ENCODE results near the gene NAV2. TPM values are rescaled to one million over a fixed set of nuclear protein-coding genes. Genes with fewer than 3 reads are reported as not detected.
"Not testable (repeated sequence)": the region's sequence is repeated elsewhere in the genome, so short reads cannot be mapped to it uniquely, and the experiment has no call there.

The NAV2 gene
- total and polyA plus RNA-seq, 2 donors (not counting 1 experiment from before 2014, with no cell fraction given): 8.1 to 14.0 TPM

- H3K9ac ChIP-seq (ENCODE audit: insufficient read depth, low read length): no peak overlapping the region
- H3K4me2 ChIP-seq (ENCODE audit: extremely low read depth, insufficient read depth, low read length): no peak overlapping the region
- no peak overlapping the region for H3K4me3 ChIP-seq (replicated peaks in 1 of 4; ENCODE audit: control extremely low read depth in 1 of 4, insufficient read depth in 1 of 4, low read depth in 3 of 4, low read length in 4 of 4)
- peaks cover 16% of the 10 kb centered on the region for H3K36me3 ChIP-seq (ENCODE audit: control insufficient read depth, insufficient read depth, low read length)
- no peaks in the 10 kb centered on the region for H3K27me3 ChIP-seq (ENCODE audit: control insufficient read depth, insufficient read depth, low read length)
- H3K79me2 ChIP-seq (ENCODE audit: control insufficient read depth, insufficient read depth, low read length): no peaks in the 10 kb centered on the region
- H3K4me1 ChIP-seq (ENCODE audit: control insufficient read depth, extremely low read depth, insufficient read depth, low read length): no peaks in the 10 kb centered on the region
- H4K20me1 ChIP-seq (ENCODE audit: control insufficient read depth, extremely low read depth, insufficient read depth, low read length): no peaks in the 10 kb centered on the region
- TF ChIP-seq, protein P1, sequence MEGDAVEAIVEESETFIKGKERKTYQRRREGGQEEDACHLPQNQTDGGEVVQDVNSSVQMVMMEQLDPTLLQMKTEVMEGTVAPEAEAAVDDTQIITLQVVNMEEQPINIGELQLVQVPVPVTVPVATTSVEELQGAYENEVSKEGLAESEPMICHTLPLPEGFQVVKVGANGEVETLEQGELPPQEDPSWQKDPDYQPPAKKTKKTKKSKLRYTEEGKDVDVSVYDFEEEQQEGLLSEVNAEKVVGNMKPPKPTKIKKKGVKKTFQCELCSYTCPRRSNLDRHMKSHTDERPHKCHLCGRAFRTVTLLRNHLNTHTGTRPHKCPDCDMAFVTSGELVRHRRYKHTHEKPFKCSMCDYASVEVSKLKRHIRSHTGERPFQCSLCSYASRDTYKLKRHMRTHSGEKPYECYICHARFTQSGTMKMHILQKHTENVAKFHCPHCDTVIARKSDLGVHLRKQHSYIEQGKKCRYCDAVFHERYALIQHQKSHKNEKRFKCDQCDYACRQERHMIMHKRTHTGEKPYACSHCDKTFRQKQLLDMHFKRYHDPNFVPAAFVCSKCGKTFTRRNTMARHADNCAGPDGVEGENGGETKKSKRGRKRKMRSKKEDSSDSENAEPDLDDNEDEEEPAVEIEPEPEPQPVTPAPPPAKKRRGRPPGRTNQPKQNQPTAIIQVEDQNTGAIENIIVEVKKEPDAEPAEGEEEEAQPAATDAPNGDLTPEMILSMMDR (conservative IDR thresholded peaks at IDR 0.05 in 1 of 2, IDR thresholded peaks at IDR 0.05 in 1 of 2; ENCODE audit: low read depth in 1 of 2, low read length in 2 of 2): no peak
- TF ChIP-seq EZH2 (IDR thresholded peaks at IDR 0.05; ENCODE audit: low read length, missing control alignments): no peak
- H2AFZ ChIP-seq (ENCODE audit: low read length): no peak overlapping the region
- H3K27ac ChIP-seq (ENCODE audit: insufficient read depth, low read length): no peak overlapping the region
- DNase-seq (ENCODE audit: low read depth in 2 of 2): no peak
- no peaks in the 10 kb centered on the region for H3K9me3 ChIP-seq (ENCODE audit: control insufficient read depth, insufficient read depth, low read depth, low read length)
Observed at GRCh38 chr11:20081336-20081735, 368.7 kb downstream of the NAV2 start.

DNA sequence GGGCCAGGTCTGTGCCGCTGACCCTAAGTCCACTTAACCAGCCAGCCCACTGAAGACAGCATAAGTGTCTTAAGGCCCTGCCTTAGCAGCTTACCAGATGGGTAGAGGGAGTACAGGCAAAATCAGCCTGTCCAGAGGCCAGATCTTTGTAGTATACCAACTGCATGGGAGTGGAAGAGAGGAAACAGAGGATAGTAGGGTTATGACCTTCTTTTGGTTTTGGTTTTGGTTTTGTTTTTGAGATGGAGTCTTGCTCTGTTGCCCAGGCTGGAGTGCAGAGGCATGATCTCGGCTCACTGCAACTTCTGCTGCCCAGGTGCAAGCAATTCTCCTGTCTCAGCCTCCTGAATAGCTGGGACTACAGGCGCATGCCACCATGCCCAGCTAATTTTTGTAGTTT lies 371.2 kb downstream of the NAV2 start:
- peaks cover 22% of the 10 kb centered on the region for H3K36me3 ChIP-seq (ENCODE audit: control insufficient read depth, insufficient read depth, low read length)
- H3K4me3 ChIP-seq (replicated peaks in 1 of 4; ENCODE audit: control extremely low read depth in 1 of 4, insufficient read depth in 1 of 4, low read depth in 3 of 4, low read length in 4 of 4); H3K4me1 ChIP-seq (ENCODE audit: control insufficient read depth, extremely low read depth, insufficient read depth, low read length); H3K9ac ChIP-seq (ENCODE audit: insufficient read depth, low read length); H4K20me1 ChIP-seq (ENCODE audit: control insufficient read depth, extremely low read depth, insufficient read depth, low read length); DNase-seq (ENCODE audit: low read depth in 2 of 2); H3K27me3 ChIP-seq (ENCODE audit: control insufficient read depth, insufficient read depth, low read length); H3K9me3 ChIP-seq (ENCODE audit: control insufficient read depth, insufficient read depth, low read depth, low read length); H3K4me2 ChIP-seq (ENCODE audit: extremely low read depth, insufficient read depth, low read length); H3K79me2 ChIP-seq (ENCODE audit: control insufficient read depth, insufficient read depth, low read length); H3K27ac ChIP-seq (ENCODE audit: insufficient read depth, low read length); H2AFZ ChIP-seq (ENCODE audit: low read length): not testable (repeated sequence)

- H3K9ac ChIP-seq (ENCODE audit: insufficient read depth, low read length): no peak overlapping the region
- no peak overlapping the region for H3K27ac ChIP-seq (ENCODE audit: insufficient read depth, low read length)
Observed at GRCh38 chr11:20084921-20085814, 372.5 kb downstream of the NAV2 start.

More at GRCh38 chr11:20084921-20085814, 372.5 kb downstream of the NAV2 start:
- no peak for TF ChIP-seq EZH2 (IDR thresholded peaks at IDR 0.05; ENCODE audit: low read length, missing control alignments)
- TF ChIP-seq, protein P1 (conservative IDR thresholded peaks at IDR 0.05 in 1 of 2, IDR thresholded peaks at IDR 0.05 in 1 of 2; ENCODE audit: low read depth in 1 of 2, low read length in 2 of 2): peak in 1 of 2 donors; percentile 5
- Histone ChIP-seq H4K20me1 (ENCODE audit: control insufficient read depth, extremely low read depth, insufficient read depth, low read length) (no peaks in the 10 kb centered on the region), H3K36me3 (ENCODE audit: control insufficient read depth, insufficient read depth, low read length) (peaks cover 18% of the 10 kb centered on the region), H3K79me2 (ENCODE audit: control insufficient read depth, insufficient read depth, low read length) (no peaks in the 10 kb centered on the region), H3K4me1 (ENCODE audit: control insufficient read depth, extremely low read depth, insufficient read depth, low read length) (peaks cover 3% of the 10 kb centered on the region), H2AFZ (ENCODE audit: low read length) (no peak overlapping the region), H3K4me3 (replicated peaks in 1 of 4; ENCODE audit: control extremely low read depth in 1 of 4, insufficient read depth in 1 of 4, low read depth in 3 of 4, low read length in 4 of 4) (no peak overlapping the region), H3K9me3 (ENCODE audit: control insufficient read depth, insufficient read depth, low read depth, low read length) (no peaks in the 10 kb centered on the region), H3K27me3 (ENCODE audit: control insufficient read depth, insufficient read depth, low read length) (no peaks in the 10 kb centered on the region), H3K4me2 (ENCODE audit: extremely low read depth, insufficient read depth, low read length) (no peak overlapping the region)
- DNase-seq (ENCODE audit: low read depth in 2 of 2): no peak
